ENCODE data around the gene ZNF124. TPM values are rescaled to one million over a fixed set of nuclear protein-coding genes. Genes with fewer than 3 reads are reported as not detected.
A peak's percentile ranks its signal among the peaks of the same experiment; 100 is the strongest.

Gene ZNF124
- total and polyA plus RNA-seq, 2 of the 13 experiments (the other 11 are each of a cell fraction or from before 2014, with no cell fraction given), result 9.7 to 134 TPM

GRCh38 chr1:247111700-247112478, 59.9 kb downstream of the ZNF124 start (continued):
- TF ChIP-seq TFE3 (CRISPR knock-in tag; IDR thresholded peaks at IDR 0.05), result peak; percentile 42
- no peak for TF ChIP-seq ZC3H4 (CRISPR knock-in tag; IDR thresholded peaks at IDR 0.05; ENCODE audit: borderline replicate concordance)
- 0 out of 2 replicates have a peak, but pooled peaks have one; percentile 59 for TF ChIP-seq AHDC1 (CRISPR knock-in tag; IDR thresholded peaks at IDR 0.05; ENCODE audit: borderline replicate concordance)
- TF ChIP-seq MLXIP (CRISPR knock-in tag; IDR thresholded peaks at IDR 0.05; ENCODE audit: borderline replicate concordance), result no peak
- TF ChIP-seq TEAD2 (CRISPR knock-in tag; IDR thresholded peaks at IDR 0.05), result no peak
- peak; percentile 79; the same call in 1 of the 2 replicates for TF ChIP-seq ZNF451 (CRISPR knock-in tag; IDR thresholded peaks at IDR 0.05)
- no peak for TF ChIP-seq ZNF720 (CRISPR knock-in tag; IDR thresholded peaks at IDR 0.05)
- TF ChIP-seq PPARG (CRISPR knock-in tag; conservative IDR thresholded peaks at IDR 0.05), result no peak; the same call in 1 of the 2 replicates
- TF ChIP-seq GATA4 (IDR thresholded peaks at IDR 0.05; ENCODE audit: borderline replicate concordance, low read depth), result 0 out of 2 replicates have a peak, but pooled peaks have one; percentile 18
- TF ChIP-seq POLR2AphosphoS2 (IDR thresholded peaks at IDR 0.05; ENCODE audit: low read depth, low read length), result no peak
- no peak for TF ChIP-seq HNF1A (IDR thresholded peaks at IDR 0.05; ENCODE audit: low read depth)
- peak; percentile 38 for TF ChIP-seq HNF1A (CRISPR knock-in tag; IDR thresholded peaks at IDR 0.05; ENCODE audit: borderline replicate concordance)

Data from HepG2 (cell line).